ENCODE results near the gene TMEM37.
"Not testable (repeated sequence)": the region's sequence is repeated elsewhere in the genome, so short reads cannot be mapped to it uniquely, and the experiment has no call there.

DNA sequence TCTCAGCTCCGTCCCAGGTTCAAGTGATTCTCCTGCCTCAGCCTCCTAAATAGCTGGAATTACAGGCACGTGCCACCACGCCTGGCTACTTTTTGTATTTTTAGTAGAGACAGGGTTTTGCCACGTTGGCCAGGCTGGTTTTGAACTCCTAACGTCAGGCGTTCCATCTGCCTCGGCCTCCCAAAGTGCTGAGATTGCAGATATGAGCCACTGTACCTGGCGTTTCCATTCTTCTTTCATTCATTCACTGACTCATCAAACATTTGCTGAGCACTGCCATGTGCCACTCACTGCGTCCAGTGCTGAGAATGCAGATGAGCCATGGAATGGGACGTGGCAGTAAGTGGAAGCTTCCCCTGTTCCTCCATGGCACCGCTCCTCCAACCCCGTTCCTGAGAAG is 28.0 kb upstream of the TMEM37 start:
- TF ChIP-seq, protein P1, sequence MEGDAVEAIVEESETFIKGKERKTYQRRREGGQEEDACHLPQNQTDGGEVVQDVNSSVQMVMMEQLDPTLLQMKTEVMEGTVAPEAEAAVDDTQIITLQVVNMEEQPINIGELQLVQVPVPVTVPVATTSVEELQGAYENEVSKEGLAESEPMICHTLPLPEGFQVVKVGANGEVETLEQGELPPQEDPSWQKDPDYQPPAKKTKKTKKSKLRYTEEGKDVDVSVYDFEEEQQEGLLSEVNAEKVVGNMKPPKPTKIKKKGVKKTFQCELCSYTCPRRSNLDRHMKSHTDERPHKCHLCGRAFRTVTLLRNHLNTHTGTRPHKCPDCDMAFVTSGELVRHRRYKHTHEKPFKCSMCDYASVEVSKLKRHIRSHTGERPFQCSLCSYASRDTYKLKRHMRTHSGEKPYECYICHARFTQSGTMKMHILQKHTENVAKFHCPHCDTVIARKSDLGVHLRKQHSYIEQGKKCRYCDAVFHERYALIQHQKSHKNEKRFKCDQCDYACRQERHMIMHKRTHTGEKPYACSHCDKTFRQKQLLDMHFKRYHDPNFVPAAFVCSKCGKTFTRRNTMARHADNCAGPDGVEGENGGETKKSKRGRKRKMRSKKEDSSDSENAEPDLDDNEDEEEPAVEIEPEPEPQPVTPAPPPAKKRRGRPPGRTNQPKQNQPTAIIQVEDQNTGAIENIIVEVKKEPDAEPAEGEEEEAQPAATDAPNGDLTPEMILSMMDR (IDR thresholded peaks at IDR 0.05; ENCODE audit: low read depth, low read length), result not testable (repeated sequence)
- TF ChIP-seq, protein P2, sequence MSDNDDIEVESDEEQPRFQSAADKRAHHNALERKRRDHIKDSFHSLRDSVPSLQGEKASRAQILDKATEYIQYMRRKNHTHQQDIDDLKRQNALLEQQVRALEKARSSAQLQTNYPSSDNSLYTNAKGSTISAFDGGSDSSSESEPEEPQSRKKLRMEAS (IDR thresholded peaks at IDR 0.05; ENCODE audit: low read depth, low read length), result not testable (repeated sequence)

Measured in NB4 (cell line).